Activated T-cell treated with anti-CD3 and anti-CD28 coated beads, Interleukin-2, amount 50 U/mL, for 72 hours (primary cell): Measurements from ENCODE around the gene LGALS3BP. TPM values are rescaled to one million over a fixed set of nuclear protein-coding genes. Genes with fewer than 3 reads are reported as not detected.

ENCODE experiments used
- ATAC-seq, 2 donors: fragments of 150-1000 bp; cut with Tn5 transposase; replicated peaks in 1 of 2; 2 replicates each; pipeline ENCODE4 v1.10.0; 2021; ENCODE audit warnings: moderate library complexity in 2 of 2, mild to moderate bottlenecking in 1 of 2
- DNase-seq, 2 donors: peaks; one replicate each; pipeline ENCODE4 v3.0.0; 2021 to 2022; ENCODE audit warnings: mixed read lengths in 1 of 2
- H3K27ac Mint-ChIP-seq: one replicate; pipeline ENCODE4 v1.8.0; 2022; ENCODE audit warnings: mild to moderate bottlenecking, moderate library complexity, mixed read lengths
- H3K27me3 Mint-ChIP-seq: one replicate; pipeline ENCODE4 v1.8.0; 2022; ENCODE audit warnings: low read depth, mixed read lengths
- H3K36me3 Mint-ChIP-seq, 2 donors: one replicate each; pipeline ENCODE4 v1.8.0; 2022; ENCODE audit warnings: mixed read lengths in 2 of 2, mild to moderate bottlenecking in 1 of 2; ENCODE audit not compliant: insufficient read depth in 2 of 2
- H3K4me1 Mint-ChIP-seq: one replicate; pipeline ENCODE4 v1.8.0; 2022; ENCODE audit warnings: low read depth, mixed read lengths
- H3K4me3 Mint-ChIP-seq, 2 donors: one replicate each; pipeline ENCODE4 v1.8.0; 2022; ENCODE audit warnings: mild to moderate bottlenecking in 2 of 2, mixed read lengths in 2 of 2, moderate library complexity in 2 of 2
- H3K9me3 Mint-ChIP-seq, 2 donors: one replicate each; pipeline ENCODE4 v1.8.0; 2022; ENCODE audit warnings: mixed read lengths in 2 of 2
- total RNA-seq, 2 donors: library from RNA; stranded (reverse); gene quantifications; one replicate each; pipeline ENCODE4 v1.2.3, GENCODE V29; 2022

The LGALS3BP gene
- total RNA-seq, 2 donors from 2014 or later: 23.1 to 28.2 TPM

DNA sequence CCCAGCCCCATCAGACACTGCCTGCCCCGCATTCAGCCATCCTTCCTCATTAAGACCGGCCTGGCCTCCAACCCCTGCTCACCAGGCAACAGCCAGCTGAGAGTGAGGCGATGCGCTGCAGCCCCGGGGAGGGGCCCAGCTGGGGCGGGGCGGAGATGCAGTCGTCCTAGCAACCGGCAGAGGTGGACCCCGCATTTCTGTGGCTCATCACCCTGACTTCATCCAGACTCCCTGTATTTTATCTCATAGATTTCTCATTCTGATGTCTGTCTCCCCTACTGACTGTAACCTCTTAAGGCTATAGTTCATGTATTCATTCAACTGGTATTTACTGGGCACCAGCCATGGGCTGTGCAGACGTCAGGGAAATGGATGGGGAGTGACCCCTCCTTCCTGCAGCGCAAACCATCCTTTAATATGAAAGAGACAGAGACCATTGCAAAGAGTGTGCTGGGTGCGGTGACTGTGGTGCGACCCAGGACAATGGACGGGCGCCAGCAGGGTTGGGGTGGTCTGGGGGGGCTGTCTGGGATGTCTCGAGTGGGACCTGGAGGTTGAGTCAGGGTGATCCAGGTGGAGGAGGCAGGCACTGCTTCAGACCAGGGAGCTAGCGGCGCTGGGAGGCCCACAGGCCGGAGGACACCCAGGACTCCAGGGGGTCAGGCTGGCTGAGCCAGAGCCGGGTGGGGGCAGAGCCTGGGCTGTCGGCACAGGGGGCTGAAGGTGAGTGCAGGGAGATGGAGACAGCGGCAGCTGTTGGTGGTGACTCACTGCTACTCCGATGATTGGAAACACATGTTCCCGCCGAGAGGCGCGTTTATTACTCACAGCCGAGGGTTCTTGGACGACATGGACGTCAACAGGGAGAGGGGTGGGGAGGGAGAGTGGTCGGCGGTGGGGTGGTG lies 44.1 kb downstream of the LGALS3BP start:
- Mint-ChIP-seq H3K4me3 (no peak overlapping the region), H3K27ac (peak overlapping the region; percentile 18), H3K4me1 (no peaks in the 10 kb centered on the region), H3K9me3 (no peaks in the 10 kb centered on the region), H3K36me3 (no peaks in the 10 kb centered on the region), H3K27me3 (no peaks in the 10 kb centered on the region)
- DNase-seq (no peak), ATAC-seq (no peak)

DNA sequence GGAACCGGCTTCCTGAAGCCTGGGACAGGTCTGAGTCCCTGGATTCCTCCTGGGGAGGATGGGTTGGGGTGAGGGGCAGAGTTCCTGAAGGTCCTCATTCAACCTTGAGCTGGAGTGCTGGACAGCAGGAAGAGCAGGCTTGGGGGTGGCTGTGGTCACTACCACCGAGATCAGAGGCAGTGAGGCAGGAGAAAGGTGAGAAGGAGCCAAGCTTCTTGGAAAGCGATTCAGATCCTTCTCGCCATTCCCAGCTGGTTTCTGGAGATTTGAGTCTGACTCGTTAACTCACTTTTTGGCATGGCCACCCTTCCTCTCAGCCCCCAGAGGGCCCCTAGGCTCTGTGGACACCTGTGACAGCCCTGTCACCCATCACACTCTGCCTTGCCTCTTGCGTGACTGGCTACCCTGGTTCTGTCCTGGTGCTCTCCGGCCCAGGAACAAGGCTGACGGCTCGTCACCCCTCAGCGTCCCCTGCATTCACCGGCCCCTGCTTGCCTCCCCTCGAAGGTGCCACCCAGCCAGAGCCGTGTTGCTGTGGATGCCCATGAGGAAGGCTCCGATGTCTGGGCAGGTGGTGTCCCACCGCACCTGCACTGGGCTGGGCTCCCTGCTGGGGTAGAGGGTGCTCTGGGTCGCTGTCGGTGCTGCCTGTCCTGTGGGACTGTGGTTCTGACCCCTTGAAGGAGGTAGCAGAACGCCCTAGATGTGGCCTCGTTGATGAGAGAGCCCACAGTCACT lies 44.9 kb downstream of the LGALS3BP start:
- no peak overlapping the region for H3K4me3 Mint-ChIP-seq
- H3K4me1 Mint-ChIP-seq: no peaks in the 10 kb centered on the region
- no peaks in the 10 kb centered on the region for H3K27me3 Mint-ChIP-seq
- no peaks in the 10 kb centered on the region for H3K9me3 Mint-ChIP-seq
- no peak for DNase-seq
- no peaks in the 10 kb centered on the region for H3K36me3 Mint-ChIP-seq
- no peak overlapping the region for H3K27ac Mint-ChIP-seq
- no peak for ATAC-seq

DNA sequence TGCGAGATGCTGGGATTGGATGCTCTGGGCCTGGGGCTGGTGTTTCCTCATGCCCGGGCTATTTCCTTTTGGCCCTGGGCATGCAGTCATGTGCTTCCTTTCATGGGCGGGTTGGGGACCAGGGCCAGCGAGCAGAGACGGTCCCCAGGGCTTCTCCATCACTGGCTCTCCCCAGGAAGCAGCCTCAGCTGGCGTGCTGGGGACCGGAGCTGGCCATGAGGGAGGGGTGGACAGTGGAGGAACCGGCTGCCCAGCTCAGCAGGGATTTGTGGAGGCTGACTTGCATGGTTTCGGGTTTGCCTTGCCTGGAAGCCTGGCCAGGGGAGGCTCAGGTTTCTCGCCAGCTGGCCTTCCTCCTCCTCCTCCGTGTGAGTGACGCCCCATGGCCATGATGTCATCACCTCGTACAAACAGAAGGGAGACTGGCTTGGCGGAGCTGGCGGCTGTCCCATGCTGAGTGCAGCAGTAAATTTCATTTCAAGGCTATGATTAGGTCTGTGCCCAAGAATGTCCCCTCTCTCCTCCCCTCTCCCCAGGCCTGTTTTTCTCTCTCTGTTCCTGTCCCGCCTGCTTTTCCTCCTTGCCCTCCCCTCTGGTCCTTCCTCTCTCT lies 45.7 kb downstream of the LGALS3BP start:
- Mint-ChIP-seq H3K36me3 (no peaks in the 10 kb centered on the region), H3K9me3 (no peaks in the 10 kb centered on the region), H3K4me1 (no peaks in the 10 kb centered on the region), H3K27ac (no peak overlapping the region), H3K27me3 (no peaks in the 10 kb centered on the region), H3K4me3 (no peak overlapping the region)
- DNase-seq (no peak), ATAC-seq (no peak)

DNA sequence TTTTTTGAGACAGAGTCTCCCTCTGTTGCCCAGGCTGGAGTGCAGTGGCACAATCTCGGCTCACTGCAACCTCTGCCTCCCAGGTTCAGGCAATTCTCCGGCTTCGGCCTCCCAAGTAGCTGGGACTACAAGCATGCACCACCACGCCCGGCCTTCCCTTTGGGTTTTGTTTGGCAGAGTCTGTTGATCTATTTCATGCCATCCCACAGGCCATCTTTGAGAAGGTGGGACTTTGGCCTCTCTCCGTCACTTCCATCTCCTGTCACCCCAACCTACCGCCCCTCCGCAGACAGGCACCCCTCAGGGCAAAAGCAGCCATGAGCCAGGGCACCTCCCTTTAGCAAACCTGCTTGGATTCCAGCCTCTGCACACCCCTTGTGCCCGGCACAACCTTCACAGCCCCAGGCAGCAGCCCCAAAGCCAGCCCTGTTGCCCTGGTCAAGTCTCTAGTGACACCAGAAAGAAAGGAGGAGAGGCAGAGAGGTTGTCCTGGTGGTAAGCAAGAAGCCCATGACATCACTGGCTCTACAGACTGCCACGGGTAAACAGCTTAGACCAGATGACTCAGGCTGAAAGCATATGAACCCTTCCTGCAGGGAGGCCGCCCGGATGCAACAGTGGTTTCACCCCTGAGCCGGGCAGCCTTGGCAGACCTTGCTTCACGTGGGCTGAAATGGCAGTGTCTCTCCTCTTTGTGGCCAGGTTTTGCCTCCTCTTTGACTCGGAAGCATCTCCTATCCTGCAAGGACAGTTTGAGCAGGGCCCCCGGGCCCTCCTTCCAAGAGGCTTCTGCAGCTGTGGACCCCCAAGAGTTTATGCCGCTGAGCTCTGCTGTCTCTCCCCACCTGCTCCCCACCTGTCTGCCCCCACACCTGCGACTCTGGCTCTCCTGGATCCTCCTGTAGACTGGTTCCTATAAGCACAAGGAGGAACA lies 46.4 kb downstream of the LGALS3BP start:
- Mint-ChIP-seq H3K4me1 (no peaks in the 10 kb centered on the region), H3K9me3 (no peaks in the 10 kb centered on the region), H3K36me3 (no peaks in the 10 kb centered on the region), H3K4me3 (peak overlapping the region; percentile 52 to 54), H3K27me3 (peaks cover 3% of the 10 kb centered on the region), H3K27ac (peak overlapping the region; percentile 68)
- DNase-seq (peak; percentile 57 to 72), ATAC-seq (peak; percentile 97 to 100)

DNA sequence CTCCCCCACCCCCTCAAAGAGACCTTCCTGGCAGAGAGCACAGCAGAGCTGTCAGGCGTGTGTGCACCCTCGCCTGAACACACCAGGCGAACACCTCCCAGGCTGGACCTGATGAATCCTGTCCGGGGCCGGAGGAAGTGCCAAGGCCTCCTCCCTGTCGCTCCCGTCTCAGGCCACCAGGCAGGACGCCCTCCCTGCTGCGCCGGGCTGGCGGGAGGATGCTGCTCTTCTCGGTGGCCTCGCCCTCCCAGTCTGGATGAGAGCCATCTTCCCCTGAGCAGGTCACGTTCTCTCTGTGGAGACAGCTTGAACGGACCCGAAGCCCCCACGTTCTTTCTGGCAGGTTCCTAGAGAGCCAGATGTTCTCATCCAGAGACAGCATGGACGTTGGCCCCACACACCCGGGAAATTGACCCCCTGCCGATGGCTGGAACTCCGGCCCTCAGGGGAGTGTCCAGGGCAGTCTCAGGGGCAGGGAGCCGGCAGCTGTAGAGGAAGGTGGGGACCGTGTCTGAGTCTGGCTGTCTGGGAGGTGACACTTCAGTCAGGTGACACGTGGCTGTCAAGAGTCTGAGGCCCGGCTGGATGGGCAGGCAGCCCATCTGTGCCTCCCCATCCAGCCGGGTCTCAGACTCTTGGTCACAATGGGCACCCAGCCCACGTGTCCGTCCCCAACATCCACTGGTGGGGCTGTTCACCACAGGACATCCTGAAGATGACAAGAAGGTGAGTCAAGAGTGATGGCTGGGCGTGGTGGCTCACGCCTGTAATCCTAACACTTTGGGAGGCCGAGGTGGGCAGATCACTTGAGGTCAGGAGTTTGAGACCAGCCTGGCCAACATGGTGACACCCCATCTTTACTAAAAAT lies 49.6 kb downstream of the LGALS3BP start:
- Mint-ChIP-seq H3K27me3 (peaks cover 9% of the 10 kb centered on the region), H3K27ac (no peak overlapping the region), H3K9me3 (no peaks in the 10 kb centered on the region), H3K4me1 (no peaks in the 10 kb centered on the region), H3K4me3 (no peak overlapping the region), H3K36me3 (no peaks in the 10 kb centered on the region)
- ATAC-seq (no peak), DNase-seq (no peak)

DNA sequence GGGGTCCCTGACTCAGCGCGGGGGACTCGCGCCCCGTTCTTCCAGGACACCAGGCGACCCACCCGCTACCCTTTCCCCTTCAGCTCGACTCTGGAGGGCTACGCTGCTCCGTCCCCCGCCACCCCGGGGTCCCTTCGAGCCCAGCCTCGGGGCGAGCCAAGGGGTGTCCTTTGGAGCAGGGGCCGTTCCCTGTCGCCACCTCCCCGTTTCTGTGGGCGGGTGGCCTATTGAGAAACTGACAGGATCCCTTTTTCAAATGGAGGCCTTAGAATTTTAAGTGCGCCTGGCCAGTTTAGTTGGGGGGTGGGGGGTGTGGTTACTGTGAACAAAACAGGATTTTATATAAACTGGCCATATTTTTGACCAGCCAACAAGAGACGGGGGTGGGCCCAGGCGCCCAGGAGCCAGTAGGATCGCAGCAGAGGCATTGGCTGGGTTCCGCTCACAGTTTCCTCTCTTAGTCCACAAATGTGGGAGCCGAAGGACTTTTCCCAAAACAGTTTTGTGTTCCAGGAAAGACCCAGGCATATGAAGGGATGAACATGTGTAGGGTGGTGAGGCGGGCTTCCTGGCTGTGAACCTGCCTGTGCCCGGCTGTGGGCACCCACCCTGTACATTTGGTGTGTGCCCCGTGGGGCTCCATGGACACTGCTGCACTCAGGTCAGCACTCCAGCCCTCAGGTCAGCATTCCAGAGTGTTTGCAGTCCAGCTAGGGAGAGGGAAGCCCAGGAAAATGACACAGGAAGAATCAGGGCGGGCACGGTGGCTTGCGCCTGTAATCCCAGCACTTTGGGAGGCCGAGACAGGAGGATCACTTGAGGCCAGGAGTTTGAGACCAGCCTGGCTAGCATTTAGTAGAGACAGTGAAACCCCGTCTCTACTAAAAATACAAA lies 53.8 kb downstream of the LGALS3BP start:
- H3K4me1 Mint-ChIP-seq: peaks cover 18% of the 10 kb centered on the region
- no peak for DNase-seq
- no peaks in the 10 kb centered on the region for H3K9me3 Mint-ChIP-seq
- no peak for ATAC-seq
- H3K27ac Mint-ChIP-seq: no peak overlapping the region
- peaks cover 9% of the 10 kb centered on the region for H3K27me3 Mint-ChIP-seq
- peak overlapping the region in 1 of 2 donors; percentile 44 for H3K4me3 Mint-ChIP-seq
- H3K36me3 Mint-ChIP-seq: no peaks in the 10 kb centered on the region

DNA sequence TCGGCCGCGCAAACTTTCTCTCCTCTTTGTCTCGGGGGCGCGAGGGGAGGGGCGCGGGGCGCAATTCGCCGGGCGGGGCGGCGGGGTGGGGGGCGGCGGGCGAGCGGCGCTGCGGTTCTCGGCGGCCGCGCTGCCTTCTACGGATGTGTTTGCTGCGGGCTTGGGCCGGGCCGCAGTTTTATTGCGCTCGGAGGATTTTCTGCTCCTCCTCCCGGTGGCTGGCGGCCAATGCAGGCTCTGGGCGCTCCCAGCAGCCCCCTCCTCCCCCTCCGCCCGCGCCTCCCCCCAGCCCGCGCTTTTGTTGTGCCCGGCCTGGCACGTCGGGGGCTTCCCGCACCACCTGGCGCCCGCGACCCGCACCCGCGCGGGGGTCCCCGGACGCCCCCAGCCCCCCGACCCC lies 54.5 kb downstream of the LGALS3BP start, which contains the start of gene TIMP2:
TSS of gene TIMP2 (minus strand) at position 154 of the 400 bp plus-strand sequence. CDS start 299 bp downstream, outside the sequence.
- no peaks in the 10 kb centered on the region for H3K9me3 Mint-ChIP-seq
- peaks cover 9% of the 10 kb centered on the region for H3K27me3 Mint-ChIP-seq
- H3K36me3 Mint-ChIP-seq: no peaks in the 10 kb centered on the region
- peak within 1 kb of the TSS; percentile 72 to 75 for H3K4me3 Mint-ChIP-seq
- peaks cover 18% of the 10 kb centered on the region for H3K4me1 Mint-ChIP-seq
- peak; percentile 74 for DNase-seq
- ATAC-seq: peak; percentile 82 to 84
- H3K27ac Mint-ChIP-seq: no peak within 1 kb of the TSS

DNA sequence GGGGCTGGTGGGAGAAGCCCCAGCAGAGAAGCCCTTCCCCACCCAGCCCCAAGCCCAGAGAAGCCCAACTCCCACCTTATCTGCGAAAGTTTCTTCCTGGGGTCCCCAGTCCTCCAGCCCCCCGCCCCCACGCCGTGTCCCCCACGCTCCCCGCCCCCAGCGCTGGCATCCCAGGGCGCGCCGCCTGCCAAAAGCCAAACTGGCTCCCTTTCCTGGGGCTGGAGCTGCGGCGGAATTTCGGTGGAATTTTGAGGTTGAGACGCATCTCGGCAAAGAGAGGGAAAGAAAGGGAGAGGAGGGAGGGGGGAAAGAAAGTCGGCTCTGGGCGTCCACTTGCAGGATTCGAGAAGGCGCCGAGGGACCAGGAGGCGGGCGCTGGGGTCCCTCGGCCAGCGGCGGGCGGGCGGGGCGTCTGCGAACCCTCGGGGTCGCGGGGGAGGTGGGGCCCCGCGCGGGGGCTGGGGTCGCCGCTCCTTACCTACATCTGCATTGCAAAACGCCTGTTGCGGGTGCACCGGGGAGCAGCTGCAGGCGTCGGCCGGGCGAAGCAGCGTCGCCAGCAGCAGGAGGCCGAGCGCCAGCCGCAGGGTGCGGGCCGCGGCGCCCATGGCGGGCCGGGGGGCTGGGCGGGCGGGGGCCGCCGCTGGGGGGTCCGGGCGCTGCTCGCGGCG lies 55.1 kb downstream of the LGALS3BP start:
- no peak for DNase-seq
- Mint-ChIP-seq H3K4me3 (peak overlapping the region; percentile 72 to 75), H3K36me3 (no peaks in the 10 kb centered on the region), H3K4me1 (peaks cover 18% of the 10 kb centered on the region), H3K9me3 (no peaks in the 10 kb centered on the region), H3K27me3 (peaks cover 9% of the 10 kb centered on the region), H3K27ac (no peak overlapping the region)
- peak; percentile 18 to 33 for ATAC-seq

DNA sequence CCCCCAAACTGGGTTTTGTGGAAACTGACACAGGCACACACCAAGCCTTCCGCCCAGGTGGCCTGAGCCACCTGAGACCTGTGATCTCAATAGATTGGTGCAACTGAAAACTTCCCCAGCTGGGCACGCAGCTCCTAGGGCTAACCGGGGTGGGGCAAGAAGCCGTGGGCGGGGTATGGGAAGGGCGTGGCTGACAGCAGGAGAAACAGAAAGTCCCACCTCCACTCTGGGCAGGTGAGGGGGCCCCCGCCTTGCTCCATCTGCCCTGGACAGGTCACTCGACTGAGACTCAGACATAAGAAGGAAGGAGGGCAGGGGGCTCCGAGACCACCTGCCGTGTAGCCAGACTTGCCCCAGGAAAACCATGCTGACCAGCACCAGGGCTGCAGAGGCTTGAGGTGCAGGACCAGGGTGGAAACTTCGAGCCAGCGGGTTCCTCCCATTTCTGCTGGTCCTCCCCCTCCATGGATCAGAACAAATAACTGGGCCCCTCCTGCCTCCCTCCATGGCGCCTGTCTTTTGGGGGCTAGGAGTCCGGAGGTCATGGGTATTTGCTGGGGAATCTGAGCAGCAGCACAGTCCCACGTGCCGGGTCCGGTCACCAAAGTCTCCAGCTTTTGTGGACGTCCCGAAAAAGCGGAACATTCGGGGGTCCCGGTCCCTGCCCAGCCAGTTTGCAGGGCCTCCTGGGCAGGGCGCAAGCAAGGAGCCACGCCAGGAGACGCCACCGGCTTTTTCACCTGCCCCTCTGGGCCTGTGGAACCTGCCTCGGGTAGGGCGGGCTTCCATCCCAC lies 55.9 kb downstream of the LGALS3BP start:
- Mint-ChIP-seq H3K4me3 (peak overlapping the region; percentile 72 to 75), H3K4me1 (peaks cover 18% of the 10 kb centered on the region), H3K27ac (no peak overlapping the region)

More for the DNA sequence above, 55.9 kb downstream of the LGALS3BP start:
- DNase-seq (peak; percentile 65 to 68), ATAC-seq (peak; percentile 55 to 68)
- peaks cover 9% of the 10 kb centered on the region for H3K27me3 Mint-ChIP-seq
- H3K36me3 Mint-ChIP-seq: no peaks in the 10 kb centered on the region
- no peaks in the 10 kb centered on the region for H3K9me3 Mint-ChIP-seq
